Lower lobe of right lung (tissue), 2 donors: Measurements from ENCODE around the gene LGI2. TPM values are rescaled to one million over a fixed set of nuclear protein-coding genes. Genes with fewer than 3 reads are reported as not detected.
"Not testable (repeated sequence)": the region's sequence is repeated elsewhere in the genome, so short reads cannot be mapped to it uniquely, and the experiment has no call there.

ENCODE experiments used
- ATAC-seq, 2 donors: fragments of 200-7000 bp; cut with Tn5 transposase; one replicate each; pipeline ENCODE4 v1.9.1; 2020 to 2022; ENCODE audit warnings: mild to moderate bottlenecking in 2 of 2, moderate library complexity in 2 of 2
- DNase-seq: peaks from one replicate; pipeline ENCODE4 v3.0.0-alpha.2; 2020
- H3K27ac ChIP-seq: fragments of 200-600 bp; one replicate; pipeline ENCODE4 v1.8.0; 2022
- H3K27me3 ChIP-seq: fragments of 200-600 bp; one replicate; pipeline ENCODE4 v1.8.0; 2022; ENCODE audit warnings: low read depth
- H3K36me3 ChIP-seq: fragments of 200-600 bp; one replicate; pipeline ENCODE4 v1.8.0; 2022; ENCODE audit warnings: mild to moderate bottlenecking
- H3K4me1 ChIP-seq: fragments of 200-600 bp; one replicate; pipeline ENCODE4 v1.8.0; 2022
- H3K4me3 ChIP-seq: fragments of 200-600 bp; one replicate; pipeline ENCODE4 v1.8.0; 2022; ENCODE audit warnings: mild to moderate bottlenecking
- H3K9me3 ChIP-seq: fragments of 200-600 bp; one replicate; pipeline ENCODE4 v1.8.0; 2022
- CTCF ChIP-seq: fragments of 200-600 bp; IDR thresholded peaks from one replicate; pipeline ENCODE4 v1.8.0; 2022; ENCODE audit warnings: antibody characterized with exemption, mild to moderate bottlenecking
- intact Hi-C: fragments of 100-400 bp; cut with DNase I; formaldehyde crosslinking; loops from one replicate; pipeline ENCODE4 v1.11.0; 2022
- total RNA-seq: library from RNA; stranded (reverse); fragmentation: NEBNext Ultra II Directional; extraction: Animal tissue kit (Norgen Biotek cat#: 25700); gene quantifications from one replicate; pipeline ENCODE4 v1.2.1, GENCODE V29; 2021
- donor health status: DM: no; HTN: yes; CAD: no; lungs with severe emphysema.

LGI2 gene
- total RNA-seq, 1 donor from 2014 or later, result 1.3 TPM

- no peaks in the 10 kb centered on the region for H3K36me3 ChIP-seq
- ATAC-seq (no peak), DNase-seq (no peak)
- intact Hi-C loops, result no loop called here
- H3K27ac ChIP-seq, result no peak overlapping the region
- H3K9me3 ChIP-seq, result no peaks in the 10 kb centered on the region
- TF ChIP-seq CTCF, result no peak
- H3K4me1 ChIP-seq, result no peaks in the 10 kb centered on the region
- no peak overlapping the region for H3K4me3 ChIP-seq
- H3K27me3 ChIP-seq, result peaks cover 9% of the 10 kb centered on the region
Measured at GRCh38 chr4:25022766-25023165, 8.0 kb downstream of the LGI2 start.

- no peak overlapping the region for H3K27ac ChIP-seq
- ATAC-seq, result no peak
- H3K4me1 ChIP-seq, result no peaks in the 10 kb centered on the region
- H3K9me3 ChIP-seq, result no peaks in the 10 kb centered on the region
- no peaks in the 10 kb centered on the region for H3K36me3 ChIP-seq
- TF ChIP-seq CTCF, result no peak
- H3K27me3 ChIP-seq, result peaks cover 2% of the 10 kb centered on the region
- H3K4me3 ChIP-seq, result no peak overlapping the region
- intact Hi-C loops, result no loop called here
- no peak for DNase-seq
Measured at GRCh38 chr4:25021216-25021615, 9.5 kb downstream of the LGI2 start.

GRCh38 chr4:25020236-25020635 is 10.5 kb downstream of the LGI2 start:
- no peak for TF ChIP-seq CTCF
- DNase-seq (no peak), ATAC-seq (no peak)
- H3K9me3 ChIP-seq, result no peaks in the 10 kb centered on the region
- H3K27ac ChIP-seq, result no peak overlapping the region
- no peak overlapping the region for H3K4me3 ChIP-seq
- H3K36me3 ChIP-seq, result no peaks in the 10 kb centered on the region
- intact Hi-C loops, result no loop called here
- no peaks in the 10 kb centered on the region for H3K4me1 ChIP-seq
- no peaks in the 10 kb centered on the region for H3K27me3 ChIP-seq

- no peaks in the 10 kb centered on the region for H3K36me3 ChIP-seq
- intact Hi-C loops, result no loop called here
- H3K9me3 ChIP-seq, result no peaks in the 10 kb centered on the region
- no peaks in the 10 kb centered on the region for H3K27me3 ChIP-seq
- H3K4me1 ChIP-seq, result no peaks in the 10 kb centered on the region
- H3K27ac ChIP-seq, result no peak overlapping the region
- H3K4me3 ChIP-seq, result no peak overlapping the region
- TF ChIP-seq CTCF, result no peak
- no peak for ATAC-seq
- DNase-seq, result no peak
Measured at GRCh38 chr4:25019501-25019900, 11.2 kb downstream of the LGI2 start.

GRCh38 chr4:25015012-25015411 is 15.7 kb downstream of the LGI2 start:
- TF ChIP-seq CTCF, result no peak
- no peaks in the 10 kb centered on the region for H3K9me3 ChIP-seq
- no peaks in the 10 kb centered on the region for H3K27me3 ChIP-seq
- H3K4me1 ChIP-seq, result peaks cover 5% of the 10 kb centered on the region
- intact Hi-C loops, result no loop called here
- H3K4me3 ChIP-seq, result no peak overlapping the region
- DNase-seq (no peak), ATAC-seq (no peak)
- H3K27ac ChIP-seq, result no peak overlapping the region
- no peaks in the 10 kb centered on the region for H3K36me3 ChIP-seq

GRCh38 chr4:25014662-25014983 is 16.1 kb downstream of the LGI2 start:
- H3K9me3 ChIP-seq, H3K27me3 ChIP-seq, H3K4me3 ChIP-seq, H3K36me3 ChIP-seq, DNase-seq, ATAC-seq, H3K27ac ChIP-seq, intact Hi-C loops, H3K4me1 ChIP-seq: not testable (repeated sequence)
